Suprapubic skin (tissue), 4 donors: ENCODE data around the gene CLPX. TPM values are rescaled to one million over a fixed set of nuclear protein-coding genes. Genes with fewer than 3 reads are reported as not detected.

ENCODE experiments used
- DNase-seq, 2 donors: peaks; one replicate each; pipeline ENCODE4 v3.0.0-alpha.2; 2019; ENCODE audit warnings: low spot score in 2 of 2
- H3K27ac ChIP-seq: fragments of 200-600 bp; sonication (generic); one replicate; pipeline ENCODE4 v1.5.1; 2019
- H3K27me3 ChIP-seq: fragments of 200-600 bp; sonication (generic); one replicate; pipeline ENCODE4 v1.5.1; 2019
- H3K36me3 ChIP-seq: fragments of 200-600 bp; sonication (generic); one replicate; pipeline ENCODE4 v1.5.1; 2019
- H3K4me1 ChIP-seq: fragments of 200-600 bp; sonication (generic); one replicate; pipeline ENCODE4 v1.5.1; 2019
- H3K4me3 ChIP-seq: fragments of 200-600 bp; sonication (generic); one replicate; pipeline ENCODE4 v1.5.1; 2019; ENCODE audit warnings: mild to moderate bottlenecking
- H3K9me3 ChIP-seq: fragments of 200-600 bp; sonication (generic); one replicate; pipeline ENCODE4 v1.5.1; 2019
- EP300 ChIP-seq: sonication (generic); formaldehyde crosslinking; IDR thresholded peaks from one replicate; pipeline ENCODE4 v1.6.1; 2017; ENCODE audit warnings: antibody characterized with exemption
- POLR2A ChIP-seq, 2 donors: fragments of 450-650 bp; IDR thresholded peaks; one replicate each; pipeline ENCODE4 v1.6.1; 2017; ENCODE audit warnings: antibody characterized with exemption in 2 of 2, mild to moderate bottlenecking in 2 of 2, moderate library complexity in 2 of 2
- POLR2AphosphoS5 ChIP-seq, 3 donors: sonication (generic); formaldehyde crosslinking; IDR thresholded peaks; one replicate each; pipeline ENCODE4 v1.6.1; 2017; ENCODE audit warnings: antibody characterized with exemption in 3 of 3
- WGBS: methylation state at CpG from one replicate; pipeline ENCODE4 v1.1.5; 2018; 5-methylcytosine and 5-hydroxymethylcytosine counted together
- total RNA-seq, 4 donors: library from RNA; depleted of rRNA; stranded (reverse); fragments of >200 nt; gene quantifications; one replicate each; pipeline ENCODE4 v1.1.0, GENCODE V29; 2016
- TF ChIP-seq, protein P1 (sequence below), 2 donors: fragments of 200-600 bp in 1 of 2; fragments of 450-650 bp in 1 of 2; sonication (generic) in 1 of 2; IDR thresholded peaks; one replicate each; pipeline ENCODE4 v1.5.1; 2016 to 2019; ENCODE audit warnings: antibody characterized with exemption in 2 of 2, mild to moderate bottlenecking in 1 of 2, moderate library complexity in 1 of 2

The CLPX gene
- total RNA-seq, 4 donors from 2014 or later, result 45.5 to 103 (median 58.3) TPM

DNA sequence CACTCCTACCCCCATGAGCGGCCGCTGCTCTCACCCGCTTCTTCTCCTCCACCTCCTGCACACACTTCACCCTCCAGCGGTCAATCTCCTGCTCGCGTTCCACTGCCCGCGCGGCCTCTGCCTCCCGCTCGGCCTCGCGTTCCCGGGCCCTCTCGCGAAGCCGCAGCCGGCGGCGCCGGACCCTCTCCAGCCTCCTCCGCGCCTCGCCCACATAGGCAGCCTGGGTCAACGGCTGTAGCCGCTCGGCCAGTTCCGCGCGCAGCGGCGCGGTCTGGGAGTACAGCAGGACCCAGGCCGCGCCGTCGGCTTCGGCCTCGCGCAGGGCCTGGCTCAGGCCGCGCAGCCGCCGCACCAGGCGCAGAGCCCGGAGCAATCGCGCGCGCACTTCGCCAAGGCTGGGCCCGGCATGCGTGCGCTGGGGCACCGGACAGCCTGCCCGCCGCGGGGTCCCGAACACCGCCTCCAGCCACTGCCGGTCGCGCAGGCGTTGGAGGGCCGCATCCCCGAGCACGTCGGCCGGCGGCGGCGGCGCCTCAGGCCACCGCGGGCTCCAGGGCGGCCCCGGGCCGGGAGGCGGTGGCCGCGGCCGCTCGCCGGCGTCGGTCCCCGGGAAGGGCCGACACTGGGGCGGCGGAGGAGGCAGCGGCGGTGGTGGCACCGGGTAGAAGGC lies 52.1 kb downstream of the CLPX start:
- 0% methylated on average over 11 of the region's 93 CpGs for WGBS
- H3K4me3 ChIP-seq, result peak overlapping the region; percentile 97
- H3K27me3 ChIP-seq, result no peaks in the 10 kb centered on the region
- H3K9me3 ChIP-seq, result no peaks in the 10 kb centered on the region
- peak in 1 of 2 donors; percentile 62 for DNase-seq
- H3K27ac ChIP-seq, result peak overlapping the region; percentile 93
- H3K36me3 ChIP-seq, result peaks cover 24% of the 10 kb centered on the region
- no peak for TF ChIP-seq POLR2A (IDR thresholded peaks at IDR 0.05)
- TF ChIP-seq, protein P1, sequence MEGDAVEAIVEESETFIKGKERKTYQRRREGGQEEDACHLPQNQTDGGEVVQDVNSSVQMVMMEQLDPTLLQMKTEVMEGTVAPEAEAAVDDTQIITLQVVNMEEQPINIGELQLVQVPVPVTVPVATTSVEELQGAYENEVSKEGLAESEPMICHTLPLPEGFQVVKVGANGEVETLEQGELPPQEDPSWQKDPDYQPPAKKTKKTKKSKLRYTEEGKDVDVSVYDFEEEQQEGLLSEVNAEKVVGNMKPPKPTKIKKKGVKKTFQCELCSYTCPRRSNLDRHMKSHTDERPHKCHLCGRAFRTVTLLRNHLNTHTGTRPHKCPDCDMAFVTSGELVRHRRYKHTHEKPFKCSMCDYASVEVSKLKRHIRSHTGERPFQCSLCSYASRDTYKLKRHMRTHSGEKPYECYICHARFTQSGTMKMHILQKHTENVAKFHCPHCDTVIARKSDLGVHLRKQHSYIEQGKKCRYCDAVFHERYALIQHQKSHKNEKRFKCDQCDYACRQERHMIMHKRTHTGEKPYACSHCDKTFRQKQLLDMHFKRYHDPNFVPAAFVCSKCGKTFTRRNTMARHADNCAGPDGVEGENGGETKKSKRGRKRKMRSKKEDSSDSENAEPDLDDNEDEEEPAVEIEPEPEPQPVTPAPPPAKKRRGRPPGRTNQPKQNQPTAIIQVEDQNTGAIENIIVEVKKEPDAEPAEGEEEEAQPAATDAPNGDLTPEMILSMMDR (IDR thresholded peaks at IDR 0.05), result no peak
- no peak for TF ChIP-seq POLR2AphosphoS5 (IDR thresholded peaks at IDR 0.05)
- no peak for TF ChIP-seq EP300
- H3K4me1 ChIP-seq, result peaks cover 34% of the 10 kb centered on the region

DNA sequence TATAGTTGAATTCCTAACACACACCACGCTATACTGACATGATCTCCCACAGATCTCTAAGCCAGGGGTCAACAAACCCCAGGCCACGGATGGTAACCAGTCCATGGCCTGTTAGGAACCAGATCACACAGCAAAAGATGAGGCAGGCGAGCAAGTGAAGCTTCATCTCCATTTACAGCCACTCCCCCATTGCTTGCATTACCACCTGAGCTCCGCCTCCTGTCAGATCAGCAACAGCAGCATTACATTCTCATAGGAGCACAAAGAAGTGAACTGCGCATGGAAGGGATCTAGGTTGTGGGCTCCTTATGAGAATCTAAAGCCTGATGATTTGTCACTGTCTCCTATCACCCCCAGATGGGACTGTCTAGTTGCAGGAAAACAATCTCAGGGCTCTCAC lies 54.2 kb downstream of the CLPX start:
- WGBS, result 73% methylated on average over 5 of the region's 5 CpGs
- H3K4me3 ChIP-seq, result no peak overlapping the region

DNA sequence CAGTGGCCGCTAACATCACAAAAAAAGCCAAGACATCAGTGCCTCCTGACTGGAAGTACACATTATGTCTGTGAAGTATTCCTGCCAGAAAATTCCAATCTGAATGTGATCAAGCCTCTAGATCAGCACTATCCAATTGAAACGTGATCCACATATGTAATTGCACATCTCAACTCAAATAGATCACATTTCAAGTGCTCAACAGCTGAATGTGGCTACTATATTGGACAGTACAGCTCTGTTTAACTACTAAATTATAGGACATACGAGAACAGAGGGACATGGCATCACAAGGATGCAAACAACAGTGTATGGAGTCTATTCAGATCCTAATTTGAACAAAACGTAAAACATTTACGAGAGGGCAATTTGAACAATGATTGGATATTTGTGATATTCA lies 69.6 kb downstream of the CLPX start:
- no peaks in the 10 kb centered on the region for H3K9me3 ChIP-seq
- peaks cover 81% of the 10 kb centered on the region for H3K36me3 ChIP-seq
- WGBS, result 84% methylated on average over 5 of the region's 5 CpGs
- TF ChIP-seq, protein P1 (IDR thresholded peaks at IDR 0.05), result no peak
- TF ChIP-seq POLR2AphosphoS5 (IDR thresholded peaks at IDR 0.05) (no peak), EP300 (no peak), POLR2A (IDR thresholded peaks at IDR 0.05) (no peak)
- no peaks in the 10 kb centered on the region for H3K4me1 ChIP-seq
- no peak overlapping the region for H3K27ac ChIP-seq
- DNase-seq, result no peak
- H3K4me3 ChIP-seq, result no peak overlapping the region
- H3K27me3 ChIP-seq, result no peaks in the 10 kb centered on the region

More for the DNA sequence above, 54.2 kb downstream of the CLPX start:
- DNase-seq, result no peak
- Histone ChIP-seq H3K27me3 (no peaks in the 10 kb centered on the region), H3K4me1 (peaks cover 34% of the 10 kb centered on the region), H3K27ac (no peak overlapping the region), H3K36me3 (peaks cover 41% of the 10 kb centered on the region), H3K9me3 (no peaks in the 10 kb centered on the region)
- TF ChIP-seq POLR2AphosphoS5 (IDR thresholded peaks at IDR 0.05), result no peak
- no peak for TF ChIP-seq EP300
- no peak for TF ChIP-seq POLR2A (IDR thresholded peaks at IDR 0.05)
- TF ChIP-seq, protein P1 (IDR thresholded peaks at IDR 0.05), result no peak

GRCh38 chr15:65115086-65115485 lies 70.1 kb downstream of the CLPX start, which contains the start of gene UBAP1L:
UBAP1L (minus strand) TSS chr15:65115200; CDS start chr15:65106215, 8,985 bp downstream.
- peaks cover 79% of the 10 kb centered on the region for H3K36me3 ChIP-seq
- 79% methylated on average over 2 of the region's 2 CpGs for WGBS
- no peak within 1 kb of the TSS for H3K4me3 ChIP-seq
- H3K27ac ChIP-seq, result no peak within 1 kb of the TSS
- no peak for DNase-seq
- no peaks in the 10 kb centered on the region for H3K27me3 ChIP-seq
- no peaks in the 10 kb centered on the region for H3K4me1 ChIP-seq
- no peaks in the 10 kb centered on the region for H3K9me3 ChIP-seq
- TF ChIP-seq POLR2A (IDR thresholded peaks at IDR 0.05), result no peak
- no peak for TF ChIP-seq EP300
- TF ChIP-seq, protein P1 (IDR thresholded peaks at IDR 0.05), result no peak
- no peak for TF ChIP-seq POLR2AphosphoS5 (IDR thresholded peaks at IDR 0.05)

GRCh38 chr15:65110676-65111292 lies 74.4 kb downstream of the CLPX start:
- DNase-seq, result no peak
- Histone ChIP-seq H3K27me3 (no peaks in the 10 kb centered on the region), H3K36me3 (peaks cover 49% of the 10 kb centered on the region), H3K4me1 (no peaks in the 10 kb centered on the region), H3K4me3 (no peak overlapping the region), H3K9me3 (no peaks in the 10 kb centered on the region), H3K27ac (no peak overlapping the region)
- 75% methylated on average over 3 of the region's 3 CpGs for WGBS
- TF ChIP-seq, protein P1 (IDR thresholded peaks at IDR 0.05), result no peak
